GM21786 (cell line): ENCODE results near the gene RIOK3.
"Not testable (repeated sequence)": the region's sequence is repeated elsewhere in the genome, so short reads cannot be mapped to it uniquely, and the experiment has no call there.

ENCODE experiments used
- ATAC-seq: cut with Tn5 transposase; IDR thresholded peaks from one replicate; pipeline ENCODE4 v1.9.1; 2021; ENCODE audit not compliant: unreplicated experiment

Gene RIOK3

GRCh38 chr18:23452728-23453679 is at the start of gene RIOK3:
RIOK3 (plus strand) TSS chr18:23453287; CDS start chr18:23453440, 153 bp downstream.
- ATAC-seq: peak; percentile 97

DNA sequence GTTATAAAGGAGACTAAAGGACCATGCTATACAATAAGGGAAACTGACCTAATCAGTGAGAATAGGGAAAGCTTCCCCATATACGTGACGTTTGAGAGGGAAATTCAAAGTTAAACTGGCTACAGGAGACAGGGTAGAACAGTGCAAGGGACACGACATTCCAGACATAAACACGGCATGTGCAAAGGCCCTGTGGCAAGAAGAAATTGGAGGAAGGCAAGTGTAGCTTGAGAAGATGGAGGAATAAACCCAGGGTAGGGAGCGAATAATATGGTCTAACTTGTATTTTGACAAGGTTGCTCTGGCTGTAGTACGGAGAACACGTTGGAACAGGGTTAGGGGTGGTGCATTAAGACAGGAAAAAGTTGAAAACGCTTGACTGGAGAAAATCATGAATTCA is 49.8 kb upstream of the RIOK3 start:
- no peak for ATAC-seq

DNA sequence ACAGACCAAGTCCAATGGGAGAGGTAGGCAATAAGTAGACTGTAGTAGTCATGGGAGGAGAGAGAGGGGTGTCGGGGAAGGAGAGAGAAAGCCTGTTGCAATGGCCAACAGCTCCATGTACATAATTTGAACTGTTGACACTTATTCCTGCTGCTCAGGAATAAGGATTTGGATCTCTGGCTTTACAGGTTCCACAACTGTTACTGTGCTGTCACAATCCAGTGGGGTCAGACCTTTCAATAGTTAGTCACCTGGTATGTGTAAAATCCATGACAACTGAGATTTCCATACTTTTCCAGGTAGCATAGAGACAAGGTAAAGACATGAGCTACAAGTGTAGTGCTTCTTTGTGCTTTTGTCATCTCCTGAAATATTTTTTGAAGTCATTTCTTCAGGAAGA is 47.5 kb upstream of the RIOK3 start:
- no peak for ATAC-seq

DNA sequence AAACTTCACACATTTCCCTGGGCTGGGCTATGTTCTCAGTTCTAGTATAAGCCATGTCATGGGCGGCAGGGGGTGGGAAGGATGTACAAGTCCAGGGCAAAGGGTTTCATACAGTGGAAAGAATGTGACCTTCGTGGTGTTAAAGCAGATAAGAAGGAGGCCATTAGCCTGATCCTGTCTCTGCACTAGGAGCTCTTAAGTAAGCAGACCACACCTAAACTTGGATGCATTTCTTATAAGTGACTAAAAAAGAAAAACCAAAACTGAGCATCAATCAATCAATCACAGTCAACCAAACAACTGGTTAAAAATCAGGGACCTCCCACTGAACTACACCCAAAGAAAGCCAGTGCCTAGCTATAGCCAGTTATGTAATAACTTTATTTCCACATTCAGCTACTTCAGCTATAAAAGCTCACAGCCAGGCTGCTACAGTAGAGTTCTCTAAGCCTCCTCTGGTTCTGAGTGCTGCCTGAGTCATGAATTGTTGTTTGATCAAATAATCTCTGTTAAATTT is 46.8 kb upstream of the RIOK3 start:
- ATAC-seq: no peak

- ATAC-seq: no peak
These were observed 40.6 kb upstream of the RIOK3 start for GRCh38 chr18:23412351-23412964.

GRCh38 chr18:23415515-23415914 is 37.6 kb upstream of the RIOK3 start:
- no peak for ATAC-seq

- ATAC-seq: no peak
These were observed 36.8 kb upstream of the RIOK3 start for GRCh38 chr18:23416298-23416697.

- ATAC-seq: no peak
These were observed 31.8 kb upstream of the RIOK3 start for GRCh38 chr18:23421277-23421676.

- peak; percentile 91 for ATAC-seq
These were observed 30.2 kb upstream of the RIOK3 start for GRCh38 chr18:23422751-23423418.

DNA sequence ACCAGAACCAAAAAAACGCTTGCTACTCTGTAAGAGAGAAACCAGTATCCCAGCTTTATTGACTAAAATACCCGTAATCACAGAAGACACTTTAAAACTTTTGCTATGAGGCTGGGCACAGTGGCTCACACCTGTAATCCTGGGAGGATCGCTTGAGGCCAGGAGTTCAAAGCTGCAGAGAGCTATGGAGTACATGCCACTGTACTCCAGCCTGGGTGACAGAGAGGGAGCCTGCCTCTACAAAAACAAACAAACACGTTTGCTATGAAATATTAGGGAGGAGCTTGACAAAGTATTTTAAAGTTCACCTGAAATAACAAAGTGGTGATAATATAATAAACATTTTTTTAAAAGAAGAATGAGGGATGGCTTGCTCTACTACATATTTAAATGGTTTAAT is 28.5 kb upstream of the RIOK3 start:
- no peak for ATAC-seq

- ATAC-seq: no peak
These were observed 24.3 kb upstream of the RIOK3 start for GRCh38 chr18:23428821-23429220.

DNA sequence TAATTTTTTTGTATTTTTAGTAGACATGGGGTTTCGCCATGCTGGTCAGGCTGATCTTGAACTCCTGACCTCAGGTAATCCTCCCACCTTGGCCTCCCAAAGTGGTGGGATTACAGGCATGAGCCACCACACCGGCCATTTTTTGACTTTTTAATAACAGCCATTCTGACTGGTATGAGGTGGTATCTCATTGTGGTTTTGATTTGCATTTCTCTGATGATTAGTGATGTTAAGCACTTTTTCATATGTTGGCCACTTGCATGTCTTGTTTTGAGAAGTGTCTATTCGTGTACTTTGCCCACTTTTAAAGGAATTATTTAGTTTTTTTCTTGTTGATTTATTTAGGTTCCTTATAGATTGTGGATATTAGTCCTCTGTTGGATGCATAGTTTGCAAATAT is 23.5 kb upstream of the RIOK3 start:
- ATAC-seq: not testable (repeated sequence)

DNA sequence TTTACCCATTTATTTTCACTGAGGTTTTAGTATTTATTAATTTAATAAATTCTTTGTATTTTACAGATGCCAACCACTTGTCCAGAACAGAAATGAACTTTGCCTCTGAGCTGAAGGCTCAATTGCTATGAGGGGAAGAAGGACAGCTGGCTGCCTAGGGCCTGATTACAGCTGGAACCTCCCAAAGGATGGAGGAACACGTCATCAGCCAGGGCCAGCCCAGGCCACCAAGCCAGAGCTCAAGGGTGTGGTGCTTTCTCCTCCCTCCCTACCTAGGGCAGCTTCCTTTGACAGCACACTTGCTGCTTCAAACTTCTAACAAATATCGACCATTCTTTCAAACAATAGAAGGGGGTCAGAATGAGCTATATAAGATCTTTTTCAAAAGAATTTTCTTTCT is 19.7 kb upstream of the RIOK3 start:
- ATAC-seq: no peak

GRCh38 chr18:23437357-23438045 is 15.6 kb upstream of the RIOK3 start:
- ATAC-seq: peak; percentile 97

GRCh38 chr18:23438046-23438377 is 15.1 kb upstream of the RIOK3 start:
- no peak for ATAC-seq

DNA sequence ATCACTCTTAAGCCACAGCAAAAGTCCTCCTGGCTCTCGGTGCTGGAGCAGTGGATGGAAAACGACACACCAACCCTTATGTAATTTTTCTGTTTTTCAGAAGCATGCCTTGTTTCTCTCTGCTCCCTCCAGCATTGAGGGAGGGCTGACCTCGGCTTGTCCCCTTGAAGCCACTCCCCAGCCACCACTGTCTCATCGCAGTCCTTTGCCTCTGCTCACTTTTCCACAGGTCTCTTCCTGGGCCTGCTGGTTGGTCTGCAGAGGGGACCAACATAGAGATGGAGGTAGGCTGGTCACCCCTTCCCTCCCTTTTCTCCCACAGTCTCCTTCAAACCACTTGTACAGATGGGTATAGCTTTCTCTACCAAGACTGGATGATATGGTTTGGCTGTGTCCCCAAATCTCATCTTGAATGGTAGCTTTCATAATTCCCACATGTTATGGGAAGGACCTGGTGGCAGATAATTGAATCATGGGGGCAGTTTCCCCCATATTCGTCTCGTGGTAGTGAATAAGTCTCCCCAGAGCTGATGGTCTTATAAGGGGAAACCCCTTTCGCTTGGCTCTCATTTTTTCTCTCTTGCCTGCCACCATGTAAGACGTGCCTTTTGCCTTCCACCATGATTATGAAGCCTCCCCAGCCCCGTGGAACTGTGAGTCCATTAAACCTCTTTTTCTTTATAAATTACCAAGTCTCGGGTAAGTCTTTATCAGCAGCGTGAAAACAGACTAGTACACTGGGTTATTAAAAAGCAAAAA is 14.3 kb upstream of the RIOK3 start:
- no peak for ATAC-seq

GRCh38 chr18:23440131-23440530 is 13.0 kb upstream of the RIOK3 start:
- ATAC-seq: no peak

DNA sequence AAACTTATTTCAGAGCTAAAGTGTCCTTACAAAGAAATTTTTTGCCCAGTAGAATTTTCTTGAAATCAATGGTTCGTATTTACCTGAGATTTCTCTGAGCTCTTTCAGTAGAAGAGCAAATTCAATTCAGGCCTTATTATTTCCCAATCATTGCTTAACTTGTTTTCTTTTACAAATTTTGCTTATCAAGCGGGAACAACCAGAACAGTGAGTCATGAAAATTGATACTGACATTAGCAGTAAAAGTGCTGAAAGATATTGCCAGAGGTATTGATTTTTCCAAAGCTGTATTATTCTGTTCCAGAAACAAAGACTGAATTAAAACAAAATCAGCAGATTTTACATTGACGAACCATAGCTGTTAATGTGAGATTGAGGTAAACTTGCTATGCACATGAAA is 10.1 kb upstream of the RIOK3 start:
- ATAC-seq: no peak

GRCh38 chr18:23448291-23448690 is 4.8 kb upstream of the RIOK3 start:
- no peak for ATAC-seq

GRCh38 chr18:23450022-23450421 is 3.1 kb upstream of the RIOK3 start:
- ATAC-seq: no peak
